ENCODE results near the gene CSRNP3.

Gene CSRNP3

DNA sequence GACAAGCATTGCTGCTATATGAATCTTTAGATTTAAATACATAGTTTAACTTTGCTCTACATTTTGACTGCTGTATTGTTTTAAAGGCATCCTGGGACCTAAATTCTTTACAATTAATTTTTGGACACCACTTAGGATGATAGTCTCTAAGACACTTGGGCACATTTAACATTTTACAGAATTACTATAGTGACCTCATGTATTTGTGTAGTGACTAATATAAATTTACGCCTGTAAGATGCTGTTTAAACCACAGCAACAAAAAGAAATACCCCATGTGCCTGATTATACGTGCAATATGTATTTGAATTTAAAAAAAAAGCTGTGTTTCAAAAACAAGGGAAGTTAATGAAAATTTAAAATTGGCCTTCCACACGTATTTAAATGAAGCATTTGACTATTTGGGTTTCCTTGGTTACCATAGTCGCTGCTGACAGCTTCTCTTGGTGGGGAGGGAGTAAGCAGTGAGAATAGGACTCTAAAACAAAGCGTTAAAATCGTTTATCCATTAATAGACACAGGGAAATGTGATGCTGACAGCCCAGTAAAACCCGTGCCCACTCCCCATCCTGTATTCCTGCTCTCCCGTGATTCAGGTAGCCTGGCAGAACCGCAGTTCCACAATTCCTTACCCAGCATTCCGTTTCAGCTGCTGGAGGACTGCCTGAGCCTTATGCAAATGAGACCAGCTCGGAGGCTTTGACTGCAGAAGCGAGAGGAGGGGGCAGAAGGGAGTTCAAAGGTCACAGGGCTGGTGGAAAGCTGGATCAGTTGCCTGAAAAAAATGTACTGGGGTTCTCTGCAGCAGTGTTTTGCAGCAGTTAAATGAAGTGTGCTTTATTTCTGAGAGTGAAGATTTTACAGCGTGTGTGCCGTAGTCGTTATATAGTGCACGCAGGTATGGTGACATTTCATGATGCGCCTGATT, 104.3 kb downstream of the CSRNP3 start (continued):
- peak; percentile 40; the same call in 1 of the 2 replicates for TF ChIP-seq ZNF341 (tag by site-specific recombination; IDR thresholded peaks at IDR 0.05; ENCODE audit: low read depth)
- TF ChIP-seq, protein P1, sequence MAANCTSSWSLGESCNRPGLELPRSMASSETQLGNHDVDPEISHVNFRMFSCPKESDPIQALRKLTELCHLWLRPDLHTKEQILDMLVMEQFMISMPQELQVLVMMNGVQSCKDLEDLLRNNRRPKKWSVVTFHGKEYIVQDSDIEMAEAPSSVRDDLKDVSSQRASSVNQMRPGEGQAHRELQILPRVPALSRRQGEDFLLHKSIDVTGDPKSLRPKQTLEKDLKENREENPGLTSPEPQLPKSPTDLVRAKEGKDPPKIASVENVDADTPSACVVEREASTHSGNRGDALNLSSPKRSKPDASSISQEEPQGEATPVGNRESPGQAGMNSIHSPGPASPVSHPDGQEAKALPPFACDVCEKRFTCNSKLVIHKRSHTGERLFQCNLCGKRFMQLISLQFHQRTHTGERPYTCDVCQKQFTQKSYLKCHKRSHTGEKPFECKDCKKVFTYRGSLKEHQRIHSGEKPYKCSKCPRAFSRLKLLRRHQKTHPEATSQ (tag by site-specific recombination; IDR thresholded peaks at IDR 0.05): no peak
- TF ChIP-seq KLF10 (tag by site-specific recombination; IDR thresholded peaks at IDR 0.05): no peak
- TF ChIP-seq ZEB2 (tag by site-specific recombination; IDR thresholded peaks at IDR 0.05): peak; percentile 37; the same call in 1 of the 2 replicates
- TF ChIP-seq, protein P2, sequence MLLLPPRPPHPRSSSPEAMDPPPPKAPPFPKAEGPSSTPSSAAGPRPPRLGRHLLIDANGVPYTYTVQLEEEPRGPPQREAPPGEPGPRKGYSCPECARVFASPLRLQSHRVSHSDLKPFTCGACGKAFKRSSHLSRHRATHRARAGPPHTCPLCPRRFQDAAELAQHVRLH (tag by site-specific recombination; IDR thresholded peaks at IDR 0.05): no peak
- TF ChIP-seq ZNF658 (tag by site-specific recombination; IDR thresholded peaks at IDR 0.05): no peak
- TF ChIP-seq, protein P3, sequence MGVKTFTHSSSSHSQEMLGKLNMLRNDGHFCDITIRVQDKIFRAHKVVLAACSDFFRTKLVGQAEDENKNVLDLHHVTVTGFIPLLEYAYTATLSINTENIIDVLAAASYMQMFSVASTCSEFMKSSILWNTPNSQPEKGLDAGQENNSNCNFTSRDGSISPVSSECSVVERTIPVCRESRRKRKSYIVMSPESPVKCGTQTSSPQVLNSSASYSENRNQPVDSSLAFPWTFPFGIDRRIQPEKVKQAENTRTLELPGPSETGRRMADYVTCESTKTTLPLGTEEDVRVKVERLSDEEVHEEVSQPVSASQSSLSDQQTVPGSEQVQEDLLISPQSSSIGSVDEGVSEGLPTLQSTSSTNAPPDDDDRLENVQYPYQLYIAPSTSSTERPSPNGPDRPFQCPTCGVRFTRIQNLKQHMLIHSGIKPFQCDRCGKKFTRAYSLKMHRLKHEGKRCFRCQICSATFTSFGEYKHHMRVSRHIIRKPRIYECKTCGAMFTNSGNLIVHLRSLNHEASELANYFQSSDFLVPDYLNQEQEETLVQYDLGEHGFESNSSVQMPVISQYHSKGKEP (tag by site-specific recombination; IDR thresholded peaks at IDR 0.05): 0 out of 2 replicates have a peak, but pooled peaks have one; percentile 22
- peak; percentile 25; the same call in 1 of the 2 replicates for TF ChIP-seq ZNF501 (tag by site-specific recombination; IDR thresholded peaks at IDR 0.05)
- TF ChIP-seq ZBTB20 (tag by site-specific recombination; IDR thresholded peaks at IDR 0.05): peak; percentile 51
- no peak for TF ChIP-seq SP3 (tag by site-specific recombination; IDR thresholded peaks at IDR 0.05)
- TF ChIP-seq ZBTB17 (tag by site-specific recombination; IDR thresholded peaks at IDR 0.05): peak; percentile 96
- peak; percentile 69; the same call in 1 of the 2 replicates for TF ChIP-seq IKZF3 (tag by site-specific recombination; IDR thresholded peaks at IDR 0.05)
- TF ChIP-seq ZNF350 (tag by site-specific recombination; IDR thresholded peaks at IDR 0.05): no peak
- TF ChIP-seq, protein P4, sequence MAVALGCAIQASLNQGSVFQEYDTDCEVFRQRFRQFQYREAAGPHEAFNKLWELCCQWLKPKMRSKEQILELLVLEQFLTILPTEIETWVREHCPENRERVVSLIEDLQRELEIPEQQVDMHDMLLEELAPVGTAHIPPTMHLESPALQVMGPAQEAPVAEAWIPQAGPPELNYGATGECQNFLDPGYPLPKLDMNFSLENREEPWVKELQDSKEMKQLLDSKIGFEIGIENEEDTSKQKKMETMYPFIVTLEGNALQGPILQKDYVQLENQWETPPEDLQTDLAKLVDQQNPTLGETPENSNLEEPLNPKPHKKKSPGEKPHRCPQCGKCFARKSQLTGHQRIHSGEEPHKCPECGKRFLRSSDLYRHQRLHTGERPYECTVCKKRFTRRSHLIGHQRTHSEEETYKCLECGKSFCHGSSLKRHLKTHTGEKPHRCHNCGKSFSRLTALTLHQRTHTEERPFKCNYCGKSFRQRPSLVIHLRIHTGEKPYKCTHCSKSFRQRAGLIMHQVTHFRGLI (tag by site-specific recombination; IDR thresholded peaks at IDR 0.05): no peak
- peak; percentile 99 for TF ChIP-seq ZNF600 (tag by site-specific recombination; IDR thresholded peaks at IDR 0.05)
- peak; percentile 85; the same call in 1 of the 2 replicates for TF ChIP-seq ZNF76 (tag by site-specific recombination; IDR thresholded peaks at IDR 0.05; ENCODE audit: borderline replicate concordance, low read depth)
- TF ChIP-seq, protein P5, sequence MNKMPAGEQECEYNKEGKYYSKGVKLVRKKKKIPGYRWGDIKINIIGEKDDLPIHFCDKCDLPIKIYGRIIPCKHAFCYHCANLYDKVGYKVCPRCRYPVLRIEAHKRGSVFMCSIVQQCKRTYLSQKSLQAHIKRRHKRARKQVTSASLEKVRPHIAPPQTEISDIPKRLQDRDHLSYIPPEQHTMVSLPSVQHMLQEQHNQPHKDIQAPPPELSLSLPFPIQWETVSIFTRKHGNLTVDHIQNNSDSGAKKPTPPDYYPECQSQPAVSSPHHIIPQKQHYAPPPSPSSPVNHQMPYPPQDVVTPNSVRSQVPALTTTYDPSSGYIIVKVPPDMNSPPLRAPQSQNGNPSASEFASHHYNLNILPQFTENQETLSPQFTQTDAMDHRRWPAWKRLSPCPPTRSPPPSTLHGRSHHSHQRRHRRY (tag by site-specific recombination; IDR thresholded peaks at IDR 0.05): no peak
- TF ChIP-seq ZNF394 (tag by site-specific recombination; IDR thresholded peaks at IDR 0.05; ENCODE audit: borderline replicate concordance): no peak
- TF ChIP-seq ZNF629 (tag by site-specific recombination; IDR thresholded peaks at IDR 0.05): peak; percentile 38; the same call in 1 of the 2 replicates
- peak; percentile 52; the same call in 1 of the 2 replicates for TF ChIP-seq ZSCAN30 (tag by site-specific recombination; IDR thresholded peaks at IDR 0.05)
